ENCODE results near the gene AFF3.
"Not testable (repeated sequence)": the region's sequence is repeated elsewhere in the genome, so short reads cannot be mapped to it uniquely, and the experiment has no call there.

The AFF3 gene

GRCh38 chr2:99661761-99662160 is 480.6 kb downstream of the AFF3 start:
- not testable (repeated sequence) for DNase-seq (ENCODE audit: low read depth)

DNA sequence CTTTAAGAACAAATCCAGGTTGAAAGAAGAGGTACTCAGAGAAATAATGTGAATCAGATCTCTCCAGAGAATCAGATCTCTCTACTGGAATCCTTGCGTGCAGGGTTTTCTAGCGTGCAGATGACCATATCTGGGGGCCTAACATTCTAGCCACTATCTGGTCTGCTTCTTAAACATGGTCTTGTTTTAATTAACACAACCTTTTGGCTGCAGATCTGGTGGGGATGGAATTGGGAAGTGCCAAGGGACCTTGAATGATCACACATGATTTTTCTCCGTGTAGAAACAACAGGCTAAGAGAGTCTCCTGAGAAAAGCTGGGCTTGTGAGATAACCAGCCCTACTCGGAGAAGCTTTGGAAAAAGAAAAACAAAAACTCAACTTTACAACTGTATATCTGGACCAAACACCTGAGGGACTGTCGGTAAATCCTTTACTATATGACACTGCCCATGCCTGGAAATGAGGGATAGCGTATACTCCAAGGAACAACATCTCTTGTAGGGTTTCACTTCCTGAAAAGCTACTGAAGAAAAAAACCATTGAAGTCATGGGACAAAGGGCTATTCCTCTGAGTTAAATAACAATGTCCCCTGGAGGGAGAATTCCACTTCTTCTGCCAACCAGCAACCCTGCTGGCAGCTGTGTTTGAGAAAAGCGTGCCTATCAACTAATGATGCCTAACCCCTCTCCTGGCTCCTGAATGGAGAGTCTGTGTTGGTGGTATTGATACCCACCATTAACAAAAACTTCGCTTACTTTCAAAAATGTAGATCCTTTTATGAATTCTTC is 481.6 kb downstream of the AFF3 start:
- DNase-seq (ENCODE audit: low read depth), result no peak

DNA sequence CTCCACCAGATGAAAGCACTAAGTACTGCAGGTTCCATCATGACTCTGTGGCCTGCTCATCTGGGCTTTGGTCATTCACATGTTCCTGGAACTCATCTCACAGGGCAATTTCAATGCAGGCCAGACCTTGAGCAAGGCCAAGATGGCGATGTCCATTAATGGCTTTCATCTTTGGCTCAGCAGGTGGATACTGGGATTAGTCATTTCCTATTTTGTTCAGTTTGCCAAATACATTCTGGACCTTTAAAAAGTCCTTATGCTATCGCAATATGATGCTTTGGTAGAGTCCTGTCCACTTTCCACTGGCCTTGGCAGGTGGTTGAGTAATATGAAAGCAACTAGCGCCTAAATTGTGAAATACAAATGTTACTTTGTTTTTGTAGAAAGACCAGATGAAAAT is 482.5 kb downstream of the AFF3 start:
- no peak for DNase-seq (ENCODE audit: low read depth)

GRCh38 chr2:99657691-99658258 is 484.6 kb downstream of the AFF3 start:
- no peak for DNase-seq (ENCODE audit: low read depth)

DNA sequence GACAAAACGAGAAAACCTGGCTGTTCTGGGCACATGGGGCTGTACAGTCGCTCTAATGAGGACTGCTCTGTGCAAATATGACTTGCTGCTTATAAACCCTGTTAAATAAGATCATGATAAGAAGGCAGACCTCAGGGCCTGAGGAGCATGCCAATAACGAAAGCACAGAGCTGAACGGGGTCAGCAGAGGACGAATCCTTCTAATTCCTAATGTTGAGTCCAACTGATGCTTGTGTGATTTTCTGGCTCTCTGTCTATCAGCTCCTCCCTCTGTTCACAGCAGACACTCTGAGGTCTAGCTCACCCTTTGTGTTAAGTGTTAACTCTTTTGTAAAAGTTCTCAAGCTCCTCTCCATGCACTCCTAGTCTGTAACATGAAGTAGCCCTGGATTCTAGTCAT is 485.4 kb downstream of the AFF3 start:
- DNase-seq (ENCODE audit: low read depth), result no peak

- no peak for DNase-seq (ENCODE audit: low read depth)
Measured at GRCh38 chr2:99653433-99653832, 489.0 kb downstream of the AFF3 start.

- DNase-seq (ENCODE audit: low read depth), result no peak
Measured at GRCh38 chr2:99652862-99653261, 489.5 kb downstream of the AFF3 start.

- peak; percentile 50 for DNase-seq (ENCODE audit: low read depth)
Measured at GRCh38 chr2:99651930-99652670, 490.3 kb downstream of the AFF3 start.

DNA sequence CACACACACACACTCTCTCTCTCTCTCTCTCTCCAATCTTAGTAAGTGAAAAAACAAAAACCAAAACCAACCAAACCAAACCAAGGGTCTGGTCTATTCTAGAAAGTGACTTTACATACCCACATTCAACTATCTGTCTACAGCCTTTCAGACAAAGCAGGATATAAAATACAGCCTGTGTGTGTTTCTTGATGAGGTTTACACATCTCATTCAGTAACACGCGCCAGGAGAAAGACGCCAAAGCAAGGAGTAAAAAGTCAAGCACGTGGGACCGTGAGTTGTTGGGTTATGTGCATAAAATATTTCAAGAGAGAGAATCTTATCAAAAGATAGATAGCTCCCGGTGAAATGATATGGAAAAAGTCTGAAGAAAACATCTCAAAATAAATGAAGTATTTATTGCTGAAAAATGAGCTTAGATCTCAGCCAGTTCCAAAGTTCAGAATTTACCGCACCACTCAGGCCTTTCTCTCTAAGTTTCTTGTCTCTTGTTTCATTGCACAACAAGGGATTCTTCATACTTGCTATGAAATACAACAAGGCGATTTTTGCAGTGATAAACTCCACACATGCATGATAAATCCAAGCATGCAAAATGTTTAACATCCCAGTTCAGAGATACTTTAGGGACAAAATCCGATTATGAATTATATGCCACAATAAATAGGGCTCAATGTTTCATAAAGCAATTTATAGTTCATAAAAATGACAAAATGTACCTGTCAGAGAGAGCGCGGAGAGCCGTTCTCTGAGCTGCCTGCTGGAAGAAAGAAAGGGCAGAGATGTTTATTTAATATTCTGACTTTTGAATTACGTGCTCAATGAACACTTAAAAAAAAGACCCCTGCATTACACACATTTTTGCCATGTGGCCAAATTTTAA is 493.2 kb downstream of the AFF3 start:
- no peak for DNase-seq (ENCODE audit: low read depth)

DNA sequence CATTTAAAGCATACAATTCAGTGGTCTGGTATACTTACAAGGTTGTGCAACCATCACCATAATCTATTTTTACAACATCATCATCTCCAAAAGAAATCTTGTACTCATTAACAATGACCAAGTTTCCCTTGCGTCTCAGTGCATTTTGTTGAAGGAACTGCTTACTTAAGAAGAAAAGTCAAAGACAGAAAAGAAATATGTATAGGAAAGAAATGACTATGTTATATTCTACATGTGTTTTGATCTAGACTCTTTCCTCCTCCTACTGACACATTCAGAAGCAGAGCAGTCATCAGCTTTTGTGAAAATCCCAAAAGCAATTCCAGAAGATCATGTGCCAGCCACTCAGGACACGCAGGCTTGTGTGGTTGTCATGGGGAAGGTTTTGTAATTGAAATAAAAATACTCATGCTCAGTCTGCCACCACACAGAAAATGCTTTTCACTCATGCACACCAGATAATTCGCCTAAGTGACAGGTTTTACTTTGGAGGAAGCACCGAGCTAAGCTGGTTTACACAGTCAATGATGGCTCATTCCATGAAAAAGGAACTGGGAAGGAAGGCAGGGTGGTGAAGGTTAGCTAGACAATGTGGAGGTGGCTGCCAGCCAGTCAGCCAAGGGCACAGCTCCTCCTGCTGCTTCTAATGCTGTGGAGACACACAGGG is 494.1 kb downstream of the AFF3 start:
- no peak for DNase-seq (ENCODE audit: low read depth)

- no peak for DNase-seq (ENCODE audit: low read depth)
Measured at GRCh38 chr2:99645960-99646359, 496.4 kb downstream of the AFF3 start.

- no peak for DNase-seq (ENCODE audit: low read depth)
Measured at GRCh38 chr2:99644419-99644787, 498.0 kb downstream of the AFF3 start.

- no peak for DNase-seq (ENCODE audit: low read depth)
Measured at GRCh38 chr2:99643787-99644418, 498.5 kb downstream of the AFF3 start.

DNA sequence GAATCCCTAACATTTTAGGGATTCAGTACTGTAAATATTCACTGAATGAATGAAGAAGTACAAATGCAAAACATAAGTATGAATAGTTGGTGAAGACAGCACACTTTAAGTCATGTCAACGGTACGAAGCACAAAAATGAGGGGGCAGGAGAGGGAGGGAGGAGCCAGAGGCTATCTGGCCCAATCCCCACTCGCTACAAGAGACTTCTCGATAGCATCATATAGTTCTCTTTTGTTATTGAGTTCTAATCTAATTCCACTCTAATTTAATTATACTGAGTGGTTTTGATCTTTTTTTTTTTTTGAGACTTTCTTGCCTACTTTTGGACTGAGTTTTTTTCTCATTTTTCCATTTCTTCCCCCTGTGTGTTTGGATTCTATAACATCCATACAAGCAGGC is 500.4 kb downstream of the AFF3 start:
- DNase-seq (ENCODE audit: low read depth), result no peak

DNA sequence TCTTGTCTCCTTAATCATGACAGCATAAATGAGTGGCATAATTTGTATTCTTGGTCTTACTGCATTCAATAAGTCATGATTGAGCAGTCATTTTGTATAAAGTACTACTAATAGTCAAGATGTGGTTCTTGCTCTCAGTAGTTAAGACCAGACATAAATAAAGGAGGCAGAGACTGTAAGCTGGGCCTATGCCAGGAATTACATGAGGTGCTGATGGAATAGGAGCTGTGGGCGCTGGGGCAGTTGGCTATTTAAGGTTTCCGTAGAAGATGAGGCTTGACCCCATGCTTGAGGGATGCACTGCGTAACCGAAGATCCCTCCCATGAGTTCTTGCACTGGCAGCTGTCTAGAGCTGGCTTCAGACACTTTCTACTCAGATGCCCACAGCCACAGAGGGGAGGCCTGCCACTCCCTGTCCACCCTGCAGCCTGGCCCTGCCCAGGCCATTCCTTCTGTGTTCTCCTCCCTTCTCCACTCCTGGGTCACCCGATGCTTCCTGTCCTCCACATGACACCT is 501.7 kb downstream of the AFF3 start:
- DNase-seq (ENCODE audit: low read depth), result no peak

GRCh38 chr2:99638791-99639190 is 503.6 kb downstream of the AFF3 start:
- no peak for DNase-seq (ENCODE audit: low read depth)

- no peak for DNase-seq (ENCODE audit: low read depth)
Measured at GRCh38 chr2:99637159-99637697, 505.2 kb downstream of the AFF3 start.

GRCh38 chr2:99636144-99637034 is 506.0 kb downstream of the AFF3 start:
- DNase-seq (ENCODE audit: low read depth), result no peak

DNA sequence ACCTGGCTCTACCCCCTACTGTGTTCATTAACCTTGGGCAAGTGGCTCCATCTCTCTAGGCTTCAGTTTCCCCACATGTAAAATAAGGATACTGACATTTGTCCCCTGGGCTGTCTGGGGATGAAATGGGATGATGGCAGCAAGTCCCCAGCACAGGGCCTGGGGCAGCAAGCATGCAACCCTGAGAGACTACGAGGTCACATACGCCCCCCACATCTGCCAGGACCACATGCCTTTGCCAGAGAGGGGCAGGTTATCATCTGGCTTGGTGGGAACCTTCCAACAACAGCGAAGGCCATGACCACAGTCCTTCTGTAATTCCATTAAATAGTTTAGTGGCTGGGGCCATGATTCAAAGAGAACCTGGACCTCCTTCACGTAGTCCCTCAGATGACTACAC is 506.7 kb downstream of the AFF3 start:
- DNase-seq (ENCODE audit: low read depth), result no peak

DNA sequence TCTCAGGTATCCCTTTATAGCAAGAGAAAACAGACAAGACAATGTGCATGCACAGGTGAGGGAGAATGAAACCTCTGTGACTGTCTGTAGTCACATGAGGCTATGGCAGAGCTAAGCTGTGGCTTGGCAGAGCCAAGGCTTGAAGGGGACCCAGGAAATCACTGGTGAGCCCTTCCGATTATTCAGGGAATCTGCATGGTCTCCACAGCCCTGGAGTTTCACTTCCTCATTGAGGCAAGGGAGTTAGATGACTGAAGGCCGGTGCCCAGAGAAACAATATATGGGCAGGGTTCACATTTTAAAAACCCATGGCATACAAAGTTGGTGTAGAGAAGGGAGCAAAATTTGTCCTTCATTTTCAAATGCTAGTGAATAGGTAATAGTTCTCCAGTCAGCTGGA is 508.2 kb downstream of the AFF3 start:
- DNase-seq (ENCODE audit: low read depth), result no peak

All from HS-27A (cell line).